Ovary (tissue), 3 donors: Measurements from ENCODE around the gene PLET1.

ENCODE experiments used
- CTCF ChIP-seq, 3 donors: fragments of 450-650 bp in 2 of 3; fragments of 200-600 bp in 1 of 3; IDR thresholded peaks; one replicate each; pipeline versions ENCODE4 v1.5.1 to v1.8.0; 2016 to 2022; ENCODE audit warnings: antibody characterized with exemption in 3 of 3, mild to moderate bottlenecking in 1 of 3
- POLR2A ChIP-seq: fragments of 450-650 bp; IDR thresholded peaks from one replicate; pipeline ENCODE4 v1.6.1; 2017; ENCODE audit warnings: antibody characterized with exemption, mild to moderate bottlenecking, moderate library complexity
- donor health status: DM: no; HTN: no; CAD: no.

DNA sequence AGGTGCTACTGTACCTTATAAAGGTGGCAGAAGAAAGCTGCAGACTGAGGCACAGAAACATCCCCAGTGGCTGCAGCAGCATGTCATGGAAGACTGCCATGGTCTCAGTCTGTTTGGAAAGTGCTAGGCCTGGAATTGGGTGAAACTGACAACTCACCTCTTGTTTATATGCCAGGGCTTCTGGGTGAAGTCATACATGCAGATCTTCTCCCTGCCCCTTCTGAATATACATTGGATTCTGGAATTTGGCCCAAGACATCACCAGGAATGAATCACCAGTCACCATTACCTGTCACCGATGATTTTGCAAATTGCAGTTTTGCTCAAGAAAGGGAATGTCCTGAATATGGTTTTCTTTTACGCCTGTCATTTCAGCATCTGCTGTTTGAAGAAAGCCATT, at the start of gene PLET1:
- TF ChIP-seq CTCF (IDR thresholded peaks at IDR 0.05) = no peak
- no peak for TF ChIP-seq POLR2A
